Activated naive CD4-positive, alpha-beta T cell treated with anti-CD3 and anti-CD28 coated beads, Interleukin-2, amount 50 U/mL, for 24 hours (primary cell): ENCODE measurements around the gene CAPZB.
A peak's percentile ranks its signal among the peaks of the same experiment; 100 is the strongest.

ENCODE experiments used
- H3K27ac Mint-ChIP-seq: one replicate; pipeline ENCODE4 v1.8.0; 2021; ENCODE audit warnings: mild to moderate bottlenecking, mixed read lengths
- H3K27me3 Mint-ChIP-seq: one replicate; pipeline ENCODE4 v1.8.0; 2021; ENCODE audit warnings: mixed read lengths
- H3K36me3 Mint-ChIP-seq: one replicate; pipeline ENCODE4 v1.8.0; 2021; ENCODE audit warnings: mixed read lengths
- H3K4me1 Mint-ChIP-seq: one replicate; pipeline ENCODE4 v1.8.0; 2021; ENCODE audit warnings: mixed read lengths
- H3K4me3 Mint-ChIP-seq: one replicate; pipeline ENCODE4 v1.8.0; 2021; ENCODE audit warnings: mild to moderate bottlenecking, mixed read lengths
- H3K9me3 Mint-ChIP-seq: one replicate; pipeline ENCODE4 v1.8.0; 2021; ENCODE audit warnings: mixed read lengths

Gene CAPZB

DNA sequence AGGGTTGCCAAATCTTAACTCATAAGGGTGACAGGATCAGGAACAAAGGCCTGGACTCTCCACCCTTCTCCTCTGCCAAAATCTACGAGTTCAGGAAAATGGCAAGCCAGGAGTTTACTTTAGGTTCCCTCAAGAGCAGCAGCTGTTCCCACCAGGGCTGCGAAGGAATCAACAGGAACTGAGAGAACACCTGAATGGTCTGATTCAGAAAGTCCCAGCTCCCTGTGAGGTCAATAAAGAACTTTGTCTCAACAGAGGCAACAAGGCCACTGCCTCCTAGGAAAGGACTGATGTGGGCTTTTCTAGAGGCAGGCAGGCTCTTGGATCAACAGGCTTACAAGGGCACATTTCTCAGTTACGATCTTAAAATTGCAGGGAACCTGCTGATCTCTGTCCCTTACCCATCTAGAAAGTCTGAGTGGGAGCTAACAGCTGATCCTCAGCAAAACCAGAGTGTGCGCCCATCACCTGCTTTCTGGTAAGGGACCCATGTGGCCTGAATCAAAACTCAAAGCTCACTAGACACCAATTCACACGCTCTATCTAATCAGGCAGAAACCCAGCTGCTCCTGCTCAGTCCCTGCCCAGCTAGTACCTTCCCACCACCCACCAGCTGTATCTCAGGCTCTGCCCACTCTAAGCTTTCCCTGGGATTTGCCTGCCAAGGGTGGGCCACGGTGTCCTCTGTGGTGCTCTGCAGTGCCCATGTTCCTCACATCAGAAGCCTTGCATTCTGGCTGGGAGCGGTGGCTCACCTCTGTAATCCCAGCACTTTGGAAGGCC lies 83.1 kb downstream of the CAPZB start:
- Mint-ChIP-seq H3K9me3 (no peaks in the 10 kb centered on the region), H3K27me3 (no peaks in the 10 kb centered on the region), H3K27ac (peak overlapping the region; percentile 17), H3K4me3 (no peak overlapping the region), H3K4me1 (peaks cover 87% of the 10 kb centered on the region), H3K36me3 (peaks cover 10% of the 10 kb centered on the region)

DNA sequence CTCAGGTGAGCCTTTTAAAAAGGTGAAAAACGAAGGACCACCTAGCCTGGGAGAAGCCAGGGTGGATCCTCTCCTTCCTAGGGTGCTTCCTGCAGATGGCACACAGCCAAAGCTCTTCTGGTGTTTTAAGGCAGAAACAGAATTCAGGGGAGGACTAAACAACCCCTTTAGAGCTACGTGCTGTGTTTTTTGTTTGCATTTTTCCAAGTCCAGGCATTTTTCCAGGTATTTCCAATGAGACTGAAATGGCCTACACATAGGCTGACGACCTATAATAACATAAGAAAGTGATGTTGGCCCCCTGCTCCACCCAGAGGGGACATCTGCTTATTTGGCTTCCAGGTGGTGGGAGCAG lies 83.8 kb downstream of the CAPZB start:
- Mint-ChIP-seq H3K27ac (no peak overlapping the region), H3K36me3 (peaks cover 10% of the 10 kb centered on the region), H3K4me1 (peaks cover 84% of the 10 kb centered on the region)

DNA sequence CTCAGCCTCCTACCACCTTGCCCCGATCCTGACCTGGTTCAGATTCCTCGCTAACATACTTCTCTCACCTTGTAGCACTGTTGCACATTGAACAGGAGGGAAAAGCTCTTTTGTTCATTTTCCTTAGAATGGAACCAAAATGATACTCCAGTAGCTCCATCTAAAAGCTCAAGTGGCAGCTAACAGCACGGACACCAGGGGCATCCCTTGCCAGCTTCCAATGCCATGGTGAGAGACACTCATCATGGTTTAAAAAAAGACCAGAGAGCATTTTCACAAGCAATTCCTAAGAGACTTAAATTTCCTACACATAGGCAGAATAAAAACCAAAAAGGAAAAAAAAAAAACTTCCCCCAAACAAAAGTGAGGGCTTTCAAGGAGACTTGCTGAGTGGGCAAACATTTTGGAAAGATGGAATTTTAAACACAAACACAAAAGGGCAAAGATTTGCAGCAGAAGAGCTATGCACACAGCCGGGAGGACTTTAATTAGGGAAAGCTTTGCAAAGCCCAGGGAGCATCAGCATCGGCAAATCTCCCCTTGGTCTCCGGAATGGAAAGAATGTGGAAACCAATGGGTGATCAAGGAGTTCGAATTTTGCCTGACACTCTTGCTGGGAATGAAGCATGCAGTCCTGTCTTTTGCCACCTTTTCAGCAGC lies 84.3 kb downstream of the CAPZB start:
- Mint-ChIP-seq H3K9me3 (no peaks in the 10 kb centered on the region), H3K27ac (peak overlapping the region; percentile 90), H3K36me3 (peaks cover 10% of the 10 kb centered on the region), H3K4me3 (no peak overlapping the region), H3K27me3 (no peaks in the 10 kb centered on the region), H3K4me1 (peaks cover 79% of the 10 kb centered on the region)

More for the DNA sequence above, 83.8 kb downstream of the CAPZB start:
- Mint-ChIP-seq H3K9me3 (no peaks in the 10 kb centered on the region), H3K4me3 (no peak overlapping the region), H3K27me3 (no peaks in the 10 kb centered on the region)

DNA sequence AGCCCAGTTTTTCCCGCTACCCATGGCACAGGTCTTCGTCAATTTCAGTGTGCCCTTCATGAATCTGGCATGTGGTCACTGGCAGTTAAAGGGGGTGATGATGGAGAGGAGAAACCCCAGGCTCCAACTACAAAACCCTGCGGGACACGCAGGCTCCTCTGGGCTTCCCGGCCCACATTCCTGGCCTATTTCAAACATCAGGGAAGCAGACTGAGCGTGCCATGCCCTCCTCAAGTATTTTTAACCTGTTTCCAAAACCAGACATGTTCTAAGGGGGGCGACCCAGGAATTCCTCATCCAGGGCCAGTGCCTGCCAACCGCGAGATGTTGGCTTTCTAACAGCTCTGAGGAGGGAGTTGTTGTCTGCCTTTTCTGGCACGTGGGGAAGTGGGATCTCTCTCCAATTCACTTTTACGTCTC lies 85.1 kb downstream of the CAPZB start:
- Mint-ChIP-seq H3K9me3 (no peaks in the 10 kb centered on the region), H3K4me1 (peaks cover 79% of the 10 kb centered on the region), H3K27ac (peak overlapping the region; percentile 90), H3K36me3 (peaks cover 10% of the 10 kb centered on the region), H3K27me3 (no peaks in the 10 kb centered on the region), H3K4me3 (no peak overlapping the region)

DNA sequence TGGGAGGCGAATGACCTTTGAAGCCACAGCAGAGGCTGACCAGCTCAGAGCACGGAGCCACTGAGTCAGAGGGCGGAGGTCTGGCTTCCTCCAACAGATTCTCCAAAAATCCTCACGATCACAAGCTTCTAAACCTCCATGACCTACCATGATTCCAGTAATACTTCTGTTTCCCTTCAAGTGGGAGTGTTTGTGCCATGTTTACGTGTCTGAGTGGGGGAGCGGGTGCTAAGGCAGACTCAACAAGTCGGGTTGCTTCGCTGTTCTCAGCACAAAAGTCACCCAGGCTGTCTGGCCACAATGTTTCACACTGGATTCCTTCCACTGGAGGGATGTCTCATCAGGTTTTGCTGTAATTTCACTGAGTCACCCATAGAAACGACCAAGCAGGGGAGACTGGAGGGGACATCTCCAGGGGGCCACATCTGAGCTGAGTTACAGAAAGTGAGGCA lies 87.0 kb downstream of the CAPZB start:
- Mint-ChIP-seq H3K36me3 (peaks cover 10% of the 10 kb centered on the region), H3K4me1 (peaks cover 82% of the 10 kb centered on the region), H3K27me3 (no peaks in the 10 kb centered on the region), H3K4me3 (no peak overlapping the region), H3K27ac (peak overlapping the region; percentile 76), H3K9me3 (no peaks in the 10 kb centered on the region)

DNA sequence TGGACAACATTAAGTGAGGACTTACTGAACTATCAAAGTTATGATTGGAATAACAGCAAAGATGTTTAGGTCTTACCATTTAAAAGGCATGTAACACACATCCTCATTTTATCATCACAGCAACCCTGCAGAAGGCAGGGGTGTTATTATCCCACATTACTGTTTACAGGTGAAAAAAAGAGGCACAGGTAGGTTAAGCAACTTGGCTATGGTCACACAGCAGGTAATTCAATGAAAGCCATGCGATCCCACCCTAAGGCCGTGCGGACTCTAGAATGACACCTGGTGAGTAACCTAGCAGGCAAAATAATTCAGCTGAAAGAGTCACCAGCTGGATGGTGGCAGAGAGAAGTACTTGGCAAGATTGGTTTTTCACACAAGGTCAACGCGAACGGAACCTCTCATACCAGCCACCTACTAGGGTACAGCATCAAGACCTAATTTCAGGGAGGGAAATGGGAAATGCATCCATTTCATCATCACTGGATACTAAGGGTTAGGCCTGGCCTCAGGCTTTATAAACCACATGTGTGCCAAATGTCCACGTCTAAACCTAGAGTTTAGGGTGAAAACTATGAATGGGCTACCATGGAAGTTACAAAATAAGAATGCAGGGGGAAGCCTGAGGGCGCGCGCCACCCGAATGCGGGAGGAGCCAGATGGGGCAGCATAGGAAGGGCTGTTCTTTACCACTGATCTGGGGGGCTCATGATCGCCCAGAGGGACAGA lies 88.0 kb downstream of the CAPZB start:
- Mint-ChIP-seq H3K4me3 (no peak overlapping the region), H3K27ac (peak overlapping the region; percentile 51), H3K36me3 (peaks cover 7% of the 10 kb centered on the region), H3K9me3 (no peaks in the 10 kb centered on the region), H3K27me3 (no peaks in the 10 kb centered on the region), H3K4me1 (peaks cover 80% of the 10 kb centered on the region)

DNA sequence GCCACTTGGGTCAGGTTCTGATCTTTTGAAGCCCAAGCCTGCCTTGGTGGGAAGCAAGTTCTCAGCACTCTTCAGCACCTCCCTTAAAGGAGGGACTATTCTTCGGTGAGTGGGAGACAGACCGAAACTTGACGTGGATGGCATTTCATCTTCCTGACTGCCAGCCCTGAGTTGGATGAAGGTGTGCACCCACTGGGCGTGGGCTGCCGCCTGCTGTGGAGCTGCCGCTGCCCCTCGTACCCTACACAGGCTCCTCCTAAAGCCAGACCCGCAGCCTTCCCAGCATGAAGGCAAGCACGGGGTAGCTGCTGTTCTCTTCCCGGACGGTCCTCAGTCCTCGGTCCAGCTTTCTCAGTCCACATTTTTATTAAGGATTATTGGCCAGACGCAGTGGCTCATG lies 89.1 kb downstream of the CAPZB start:
- no peak overlapping the region for H3K4me3 Mint-ChIP-seq
- H3K9me3 Mint-ChIP-seq: no peaks in the 10 kb centered on the region
- H3K4me1 Mint-ChIP-seq: peaks cover 80% of the 10 kb centered on the region
- peaks cover 7% of the 10 kb centered on the region for H3K36me3 Mint-ChIP-seq
- no peak overlapping the region for H3K27ac Mint-ChIP-seq
- no peaks in the 10 kb centered on the region for H3K27me3 Mint-ChIP-seq

DNA sequence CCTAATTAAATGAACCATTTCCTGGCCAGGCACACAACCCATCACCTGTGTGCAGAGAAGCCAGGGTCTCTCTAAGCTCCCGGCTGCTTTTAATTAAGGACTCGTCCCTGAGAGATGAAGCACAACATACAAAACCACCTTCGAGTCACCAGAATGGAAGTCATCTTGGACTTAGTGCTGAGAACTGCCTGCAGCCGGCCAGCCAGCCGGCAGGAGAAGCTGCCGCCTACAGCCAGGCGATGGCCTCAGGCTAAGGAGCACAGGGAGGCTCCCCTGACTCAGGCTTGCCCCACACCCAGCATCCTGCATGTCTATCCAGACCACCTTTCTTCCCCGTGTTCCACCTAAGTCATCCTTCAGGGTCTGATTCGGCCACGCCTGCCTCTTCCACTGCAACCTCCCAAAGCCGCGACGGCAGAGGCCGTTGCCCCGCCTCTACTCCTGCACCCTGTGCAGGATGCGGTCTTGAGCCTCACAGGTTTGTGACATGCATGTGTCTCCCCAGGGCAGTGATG lies 89.6 kb downstream of the CAPZB start:
- no peaks in the 10 kb centered on the region for H3K27me3 Mint-ChIP-seq
- peak overlapping the region; percentile 23 for H3K27ac Mint-ChIP-seq
- H3K4me3 Mint-ChIP-seq: no peak overlapping the region
- H3K9me3 Mint-ChIP-seq: no peaks in the 10 kb centered on the region
- peaks cover 80% of the 10 kb centered on the region for H3K4me1 Mint-ChIP-seq
- peaks cover 4% of the 10 kb centered on the region for H3K36me3 Mint-ChIP-seq

DNA sequence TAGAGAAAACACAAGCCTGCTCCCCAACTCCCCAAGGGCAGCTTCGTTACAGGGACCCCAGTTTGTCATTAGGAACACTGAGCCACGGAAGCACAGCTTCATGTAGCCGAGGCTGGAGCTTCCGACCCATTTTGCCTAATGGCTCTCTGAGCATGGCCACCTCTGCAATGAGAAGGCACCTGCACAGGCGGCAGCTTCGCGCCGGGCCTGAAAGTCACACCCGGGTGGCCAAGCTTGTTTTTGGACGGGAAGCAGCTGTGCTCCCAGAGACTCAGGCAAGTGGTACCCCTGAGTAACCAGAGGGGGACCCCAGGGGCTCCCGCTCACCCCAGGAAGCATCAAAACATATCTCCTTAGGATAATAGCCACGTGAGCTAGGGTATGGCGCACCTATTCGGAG lies 92.3 kb downstream of the CAPZB start:
- peaks cover 80% of the 10 kb centered on the region for H3K4me1 Mint-ChIP-seq
- H3K27me3 Mint-ChIP-seq: no peaks in the 10 kb centered on the region
- no peaks in the 10 kb centered on the region for H3K9me3 Mint-ChIP-seq
- H3K36me3 Mint-ChIP-seq: peaks cover 2% of the 10 kb centered on the region
- H3K27ac Mint-ChIP-seq: peak overlapping the region; percentile 46
- H3K4me3 Mint-ChIP-seq: no peak overlapping the region

DNA sequence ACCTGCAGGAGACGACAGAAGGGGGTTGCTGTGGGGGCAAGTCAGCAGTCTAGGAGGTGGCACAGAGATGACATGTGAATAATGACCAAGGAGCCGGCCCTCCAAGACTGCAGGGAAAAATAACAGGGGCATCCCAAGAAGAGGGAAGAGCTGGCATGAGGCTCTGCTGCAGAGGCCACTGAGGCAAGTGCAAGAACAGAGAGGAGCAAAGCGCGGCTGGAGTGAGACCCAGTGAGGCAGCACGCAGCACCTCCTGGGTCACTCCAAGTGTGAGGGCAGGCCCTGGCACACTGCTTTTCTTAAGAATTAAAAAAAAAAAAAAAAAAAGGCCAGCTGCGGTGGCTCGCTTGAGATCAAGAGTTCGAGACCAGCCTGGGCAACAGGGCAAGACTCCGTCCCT lies 93.1 kb downstream of the CAPZB start:
- no peaks in the 10 kb centered on the region for H3K36me3 Mint-ChIP-seq
- no peak overlapping the region for H3K27ac Mint-ChIP-seq
- H3K27me3 Mint-ChIP-seq: no peaks in the 10 kb centered on the region
- H3K4me3 Mint-ChIP-seq: peak overlapping the region; percentile 37
- no peaks in the 10 kb centered on the region for H3K9me3 Mint-ChIP-seq
- peaks cover 80% of the 10 kb centered on the region for H3K4me1 Mint-ChIP-seq

DNA sequence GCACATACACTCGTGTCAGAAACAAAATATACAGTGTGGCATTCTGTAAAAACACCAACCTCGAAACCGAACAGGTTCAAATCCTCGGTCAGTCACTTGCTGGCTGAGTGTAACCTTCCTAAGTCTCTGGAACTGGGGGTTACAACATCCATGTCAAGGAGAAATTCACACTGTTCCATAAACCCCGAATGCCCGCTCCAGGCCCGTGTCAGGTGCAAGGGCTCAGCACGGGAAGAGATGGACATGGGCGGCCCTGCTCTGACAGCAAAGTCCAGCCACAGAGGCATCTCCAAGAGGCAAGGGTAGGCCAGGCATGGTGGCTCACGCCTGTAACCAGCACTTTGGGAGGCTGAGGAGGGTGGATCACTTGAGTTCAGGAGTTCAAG lies 93.8 kb downstream of the CAPZB start:
- Mint-ChIP-seq H3K27me3 (no peaks in the 10 kb centered on the region), H3K9me3 (no peaks in the 10 kb centered on the region), H3K36me3 (no peaks in the 10 kb centered on the region), H3K4me1 (peaks cover 76% of the 10 kb centered on the region), H3K4me3 (peak overlapping the region; percentile 81), H3K27ac (peak overlapping the region; percentile 83)

DNA sequence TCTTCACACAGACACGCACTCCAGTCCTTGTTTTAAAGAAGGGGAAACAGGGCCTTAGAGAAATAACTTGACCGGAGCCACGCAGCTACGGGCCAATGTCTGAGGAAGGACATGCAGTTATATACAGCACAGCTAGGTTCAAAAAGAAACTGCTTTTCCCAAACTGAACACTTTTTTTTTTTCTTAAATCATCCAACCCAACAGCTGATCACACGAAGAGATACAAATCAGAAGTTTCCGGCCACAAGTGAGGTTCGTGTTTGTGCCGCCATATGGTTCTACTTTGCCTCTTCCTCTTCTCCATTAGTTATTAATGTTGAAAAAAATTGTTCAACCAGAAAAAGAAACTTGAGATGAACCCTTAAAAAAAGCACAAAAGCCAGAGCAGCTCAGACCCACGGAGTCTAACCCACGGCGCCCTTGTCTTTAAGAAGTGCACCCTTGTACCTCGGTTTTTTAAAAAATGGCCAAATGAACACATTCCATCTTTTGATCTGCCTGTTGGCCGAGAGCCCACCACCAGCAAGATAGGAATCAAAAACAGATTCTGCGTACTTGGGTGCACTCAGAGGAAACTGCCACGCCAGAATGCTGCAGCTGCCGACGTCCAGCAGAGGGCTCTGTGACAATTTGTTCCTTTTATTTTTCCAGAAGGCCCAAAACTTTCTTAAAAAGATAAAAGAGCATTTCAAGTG lies 94.3 kb downstream of the CAPZB start:
- no peaks in the 10 kb centered on the region for H3K27me3 Mint-ChIP-seq
- no peaks in the 10 kb centered on the region for H3K36me3 Mint-ChIP-seq
- H3K27ac Mint-ChIP-seq: peak overlapping the region; percentile 83
- H3K4me1 Mint-ChIP-seq: peaks cover 76% of the 10 kb centered on the region
- no peaks in the 10 kb centered on the region for H3K9me3 Mint-ChIP-seq
- peak overlapping the region; percentile 81 for H3K4me3 Mint-ChIP-seq

DNA sequence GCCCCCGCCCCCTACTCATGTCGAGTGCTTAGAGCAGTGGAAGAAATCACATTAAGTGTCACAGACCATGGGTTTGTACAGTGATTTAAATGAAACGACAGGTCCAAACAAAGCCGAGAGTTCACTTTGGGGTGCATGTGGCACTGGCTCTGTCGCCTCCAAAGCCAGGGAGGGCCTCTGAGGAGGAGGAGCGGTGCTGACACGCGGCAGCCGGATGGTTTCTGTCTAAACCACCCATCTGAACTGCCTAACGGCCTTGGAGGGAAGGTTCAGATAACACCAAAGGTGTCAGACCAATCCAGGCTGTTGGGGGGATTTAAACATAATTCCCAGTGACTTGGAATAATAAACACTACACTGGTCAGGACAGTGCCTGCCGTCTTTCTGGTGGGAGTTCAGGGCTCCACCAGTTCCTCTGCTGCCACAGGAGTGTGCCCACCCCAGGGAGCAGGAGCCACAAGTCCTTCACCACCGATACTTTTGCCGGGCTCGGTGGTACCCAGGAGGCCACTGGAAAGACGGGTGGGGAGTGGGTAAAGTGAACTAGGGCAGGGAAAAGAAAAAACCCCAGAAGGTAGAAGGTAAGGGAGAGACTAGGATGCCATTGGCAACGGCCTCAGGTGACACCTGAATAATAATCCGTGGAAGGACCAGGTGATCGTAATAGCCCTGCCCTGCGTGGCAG lies 95.0 kb downstream of the CAPZB start:
- Mint-ChIP-seq H3K27me3 (no peaks in the 10 kb centered on the region), H3K36me3 (no peaks in the 10 kb centered on the region), H3K4me3 (peak overlapping the region; percentile 81), H3K9me3 (no peaks in the 10 kb centered on the region), H3K27ac (peak overlapping the region; percentile 83), H3K4me1 (peaks cover 68% of the 10 kb centered on the region)

DNA sequence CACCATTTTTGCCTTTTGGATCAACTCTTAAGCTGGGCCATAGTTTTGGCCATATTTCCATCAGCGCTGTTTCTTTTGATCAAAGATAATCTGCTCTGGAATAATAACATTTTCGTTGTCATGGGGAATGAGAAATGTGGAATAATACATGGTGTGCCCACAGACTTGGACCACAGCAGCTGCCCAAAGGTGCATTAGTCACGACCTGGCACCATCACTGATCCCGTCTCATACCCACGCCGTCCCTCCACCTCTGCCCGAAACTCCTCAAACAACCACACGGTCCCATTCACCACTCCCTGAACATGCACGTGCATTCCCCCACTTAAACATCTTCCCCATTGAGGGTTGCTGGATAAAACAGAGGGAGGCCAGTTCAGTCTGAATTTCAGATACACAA lies 96.4 kb downstream of the CAPZB start:
- Mint-ChIP-seq H3K27me3 (no peaks in the 10 kb centered on the region), H3K9me3 (no peaks in the 10 kb centered on the region), H3K27ac (no peak overlapping the region), H3K4me3 (no peak overlapping the region), H3K4me1 (peaks cover 61% of the 10 kb centered on the region), H3K36me3 (peaks cover 2% of the 10 kb centered on the region)

DNA sequence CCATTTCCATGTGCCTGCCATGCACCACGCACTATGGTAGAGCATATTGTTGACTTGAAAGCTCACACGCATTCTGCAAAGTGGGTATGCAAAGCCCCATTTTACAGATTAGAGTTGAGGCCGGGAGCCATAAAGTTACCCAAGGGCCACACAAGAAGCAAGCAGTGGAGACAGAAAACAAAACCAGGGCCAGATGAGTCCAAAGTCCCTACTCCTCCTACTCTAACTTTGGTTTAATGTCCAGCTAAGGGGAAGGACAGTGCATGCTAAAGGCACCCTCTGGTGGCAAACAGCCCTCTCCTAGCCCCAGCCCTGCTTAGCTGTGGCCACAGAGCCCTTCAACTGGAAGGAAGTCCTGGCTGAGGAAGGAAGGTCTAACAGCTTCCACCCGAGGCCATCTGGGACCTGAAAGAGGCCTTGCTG lies 98.3 kb downstream of the CAPZB start:
- H3K4me3 Mint-ChIP-seq: no peak overlapping the region
- H3K36me3 Mint-ChIP-seq: peaks cover 2% of the 10 kb centered on the region
- no peaks in the 10 kb centered on the region for H3K27me3 Mint-ChIP-seq
- no peak overlapping the region for H3K27ac Mint-ChIP-seq
- H3K4me1 Mint-ChIP-seq: peaks cover 46% of the 10 kb centered on the region
- H3K9me3 Mint-ChIP-seq: no peaks in the 10 kb centered on the region
